OCI-LY3 (cell line): Measurements from ENCODE around the gene SRP68.

Experiments used
- H2AFZ ChIP-seq: fragments of 200-600, 300-600 bp; shearing (Covaris generic); 2 replicates; pipeline ENCODE4 v1.6.0; 2014; ENCODE audit warnings: antibody characterized with exemption, low read depth, low read length
- H3K27ac ChIP-seq: fragments of 200-600, 300-600 bp; sonication (generic); 2 replicates; pipeline ENCODE4 v1.5.1; 2014; ENCODE audit warnings: mild to moderate bottlenecking, low read length, moderate library complexity, mixed read lengths
- H3K27me3 ChIP-seq: fragments of 200-600, 300-600 bp; sonication (generic); 2 replicates; pipeline ENCODE4 v1.6.1; 2014; ENCODE audit warnings: low read depth, low read length, mixed read lengths
- H3K36me3 ChIP-seq: fragments of 200-600, 300-600 bp; sonication (generic); replicated peaks from 2 replicates; pipeline ENCODE3; 2014; ENCODE audit warnings: low read depth, low read length, mixed read lengths
- H3K4me1 ChIP-seq: fragments of 300-600, 200-600 bp; sonication (generic); 2 replicates; pipeline ENCODE4 v1.6.1; 2014; ENCODE audit warnings: low read length, mixed read lengths
- H3K4me2 ChIP-seq: fragments of 200-600, 300-600 bp; sonication (generic); 2 replicates; pipeline ENCODE4 v1.6.1; 2014; ENCODE audit warnings: low read length, mixed read lengths
- H3K4me3 ChIP-seq: fragments of 300-600, 200-600 bp; sonication (generic); 2 replicates; pipeline ENCODE4 v1.5.1; 2014; ENCODE audit warnings: antibody characterized with exemption, mild to moderate bottlenecking, low read length, moderate library complexity
- H3K79me2 ChIP-seq: fragments of 300-600, 200-600 bp; shearing (Covaris generic); 2 replicates; pipeline ENCODE4 v1.6.1; 2014; ENCODE audit warnings: mild to moderate bottlenecking, low read length, mixed read lengths
- H3K9ac ChIP-seq: fragments of 300-600, 200-600 bp; shearing (Covaris generic); 2 replicates; pipeline ENCODE4 v1.6.0; 2014; ENCODE audit warnings: mild to moderate bottlenecking, low read length, moderate library complexity
- H3K9me3 ChIP-seq: fragments of 200-600, 300-600 bp; shearing (Covaris generic); 2 replicates; pipeline ENCODE4 v1.6.1; 2014; ENCODE audit warnings: low read length, mixed read lengths; ENCODE audit not compliant: insufficient read depth
- H4K20me1 ChIP-seq: fragments of 200-600, 300-600 bp; sonication (generic); 2 replicates; pipeline ENCODE4 v1.6.1; 2016; ENCODE audit warnings: low read length, mixed read lengths; ENCODE audit not compliant: insufficient read depth
- EZH2phosphoT487 ChIP-seq: fragments of 200-600 bp; shearing (Covaris generic); IDR thresholded peaks from 2 replicates; pipeline ENCODE4 v1.6.1; 2018; ENCODE audit warnings: antibody characterized with exemption, mixed run types, low read depth
- TF ChIP-seq, protein P1 (sequence below): fragments of 200-600, 300-600 bp; sonication (generic); IDR thresholded peaks from 2 replicates; pipeline ENCODE4 v1.5.1; 2014; ENCODE audit warnings: antibody characterized with exemption, low read length, low read depth

The SRP68 gene

DNA sequence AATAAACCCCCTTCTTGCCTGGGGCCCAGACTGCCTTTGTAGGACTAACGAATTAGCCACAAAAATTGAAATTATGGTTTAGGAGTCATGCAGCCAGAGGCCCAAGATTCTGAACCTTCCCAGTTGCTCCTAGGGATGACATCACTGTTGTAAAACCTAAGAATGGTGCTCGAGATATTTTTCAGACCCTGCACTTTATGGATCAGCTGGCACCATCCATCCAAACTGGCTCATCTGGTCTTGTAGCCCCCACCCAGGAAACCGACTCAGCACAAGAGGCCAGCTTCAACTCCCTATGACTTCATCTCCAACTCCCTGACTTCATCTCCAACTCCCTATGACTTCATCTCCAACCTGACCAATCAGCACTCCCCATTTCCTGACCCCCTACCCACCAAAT is 34.3 kb downstream of the SRP68 start:
- Histone ChIP-seq H4K20me1 (no peaks in the 10 kb centered on the region), H3K27me3 (no peaks in the 10 kb centered on the region), H3K79me2 (no peaks in the 10 kb centered on the region), H3K4me1 (no peaks in the 10 kb centered on the region), H3K9me3 (no peaks in the 10 kb centered on the region), H3K36me3 (peaks cover 27% of the 10 kb centered on the region), H3K9ac (no peak overlapping the region), H3K4me3 (no peak overlapping the region), H2AFZ (no peak overlapping the region), H3K27ac (no peak overlapping the region), H3K4me2 (no peak overlapping the region)
- no peak for TF ChIP-seq EZH2phosphoT487
- TF ChIP-seq, protein P1, sequence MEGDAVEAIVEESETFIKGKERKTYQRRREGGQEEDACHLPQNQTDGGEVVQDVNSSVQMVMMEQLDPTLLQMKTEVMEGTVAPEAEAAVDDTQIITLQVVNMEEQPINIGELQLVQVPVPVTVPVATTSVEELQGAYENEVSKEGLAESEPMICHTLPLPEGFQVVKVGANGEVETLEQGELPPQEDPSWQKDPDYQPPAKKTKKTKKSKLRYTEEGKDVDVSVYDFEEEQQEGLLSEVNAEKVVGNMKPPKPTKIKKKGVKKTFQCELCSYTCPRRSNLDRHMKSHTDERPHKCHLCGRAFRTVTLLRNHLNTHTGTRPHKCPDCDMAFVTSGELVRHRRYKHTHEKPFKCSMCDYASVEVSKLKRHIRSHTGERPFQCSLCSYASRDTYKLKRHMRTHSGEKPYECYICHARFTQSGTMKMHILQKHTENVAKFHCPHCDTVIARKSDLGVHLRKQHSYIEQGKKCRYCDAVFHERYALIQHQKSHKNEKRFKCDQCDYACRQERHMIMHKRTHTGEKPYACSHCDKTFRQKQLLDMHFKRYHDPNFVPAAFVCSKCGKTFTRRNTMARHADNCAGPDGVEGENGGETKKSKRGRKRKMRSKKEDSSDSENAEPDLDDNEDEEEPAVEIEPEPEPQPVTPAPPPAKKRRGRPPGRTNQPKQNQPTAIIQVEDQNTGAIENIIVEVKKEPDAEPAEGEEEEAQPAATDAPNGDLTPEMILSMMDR: no peak

DNA sequence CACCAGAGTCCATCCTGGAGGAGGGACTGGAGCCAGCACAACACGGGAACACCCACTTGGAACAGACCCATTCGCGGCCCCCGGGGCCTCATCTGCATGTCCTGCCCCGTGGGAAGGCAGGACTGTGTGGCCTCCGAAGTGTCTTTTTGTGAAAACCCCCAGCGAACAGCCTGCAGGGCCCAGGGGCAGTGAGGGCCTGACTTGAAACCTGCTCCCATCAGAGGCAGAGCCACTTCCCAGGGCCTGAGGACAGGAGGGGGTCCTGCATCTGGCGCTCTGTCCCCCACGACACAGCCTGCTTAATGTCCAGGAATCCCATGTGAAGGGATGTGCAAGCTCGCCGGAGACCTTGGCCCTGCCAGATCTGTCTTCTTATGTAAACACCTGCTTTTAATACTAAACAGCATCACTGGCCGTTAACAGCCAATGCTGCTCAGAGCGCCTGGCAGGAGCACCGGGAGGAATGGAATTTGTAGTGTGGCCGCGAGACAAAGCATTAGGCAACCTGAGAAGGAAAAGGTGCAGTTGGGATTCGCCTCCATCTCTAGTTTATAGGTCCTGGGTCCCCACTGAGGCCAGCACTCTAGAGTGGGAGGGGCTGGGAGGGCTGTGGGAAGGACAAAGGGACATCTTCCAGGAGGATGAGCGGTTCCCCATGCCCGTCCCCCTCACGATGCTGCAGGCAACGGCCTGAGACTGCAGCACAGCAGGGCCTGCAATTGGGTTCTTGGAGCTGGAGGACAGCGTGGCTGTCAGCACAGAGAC is 35.6 kb downstream of the SRP68 start:
- Histone ChIP-seq H3K9ac (no peak overlapping the region), H3K27ac (no peak overlapping the region), H3K4me3 (no peak overlapping the region), H3K27me3 (no peaks in the 10 kb centered on the region), H3K9me3 (no peaks in the 10 kb centered on the region), H4K20me1 (no peaks in the 10 kb centered on the region), H3K79me2 (no peaks in the 10 kb centered on the region), H3K4me1 (no peaks in the 10 kb centered on the region), H3K4me2 (no peak overlapping the region), H3K36me3 (peaks cover 27% of the 10 kb centered on the region), H2AFZ (no peak overlapping the region)
- TF ChIP-seq EZH2phosphoT487: no peak
- TF ChIP-seq, protein P1: no peak

DNA sequence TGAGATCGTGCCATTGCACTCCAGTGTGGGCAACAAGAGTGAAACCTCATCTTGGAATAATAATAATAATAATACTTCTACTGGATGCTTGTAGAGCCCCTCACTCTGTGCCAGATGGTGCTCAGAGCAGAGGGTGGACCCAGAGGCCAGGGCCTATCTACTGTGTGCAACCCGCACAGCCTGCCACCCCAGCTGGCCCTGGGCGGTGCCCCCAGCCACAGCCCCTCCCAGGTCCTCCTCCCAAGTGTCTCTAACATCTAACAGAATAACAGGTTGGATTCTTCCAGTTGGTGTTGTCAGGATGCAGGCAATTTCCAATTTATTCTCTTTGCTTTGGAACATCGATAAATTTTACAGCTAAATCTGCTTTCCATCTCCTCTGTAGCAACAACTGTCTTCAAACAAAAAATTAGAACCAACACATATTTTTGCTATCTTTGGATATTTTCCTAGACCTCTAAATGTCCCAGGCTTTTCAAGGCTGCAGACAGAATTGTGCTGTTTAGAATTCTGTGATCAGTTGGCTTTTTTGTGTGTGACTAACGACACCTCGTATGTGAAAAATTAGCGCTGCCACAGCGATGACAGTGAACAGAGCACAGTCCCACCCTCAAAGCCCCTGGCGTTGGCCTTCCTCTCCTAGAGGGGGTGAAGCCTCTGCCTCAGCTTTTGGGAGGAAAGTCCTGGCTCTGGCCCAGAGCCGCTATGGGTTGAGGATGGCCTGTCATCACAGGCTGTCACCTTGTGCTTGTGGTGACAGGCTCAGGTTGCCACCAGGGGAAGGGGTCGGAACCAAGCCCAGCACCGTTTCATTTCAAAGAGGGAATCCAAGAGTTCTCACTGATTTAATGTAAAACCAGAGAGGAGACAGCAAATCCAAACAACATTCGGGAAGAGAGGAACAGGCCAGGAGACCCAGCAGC is 37.6 kb downstream of the SRP68 start:
- H4K20me1 ChIP-seq: no peaks in the 10 kb centered on the region
- no peaks in the 10 kb centered on the region for H3K9me3 ChIP-seq
- H3K4me1 ChIP-seq: no peaks in the 10 kb centered on the region
- H3K36me3 ChIP-seq: peaks cover 16% of the 10 kb centered on the region
- H3K4me3 ChIP-seq: no peak overlapping the region
- H3K9ac ChIP-seq: no peak overlapping the region
- H3K4me2 ChIP-seq: no peak overlapping the region
- no peak overlapping the region for H3K27ac ChIP-seq
- H2AFZ ChIP-seq: no peak overlapping the region
- no peaks in the 10 kb centered on the region for H3K27me3 ChIP-seq
- TF ChIP-seq, protein P1: no peak
- no peak for TF ChIP-seq EZH2phosphoT487
- no peaks in the 10 kb centered on the region for H3K79me2 ChIP-seq

DNA sequence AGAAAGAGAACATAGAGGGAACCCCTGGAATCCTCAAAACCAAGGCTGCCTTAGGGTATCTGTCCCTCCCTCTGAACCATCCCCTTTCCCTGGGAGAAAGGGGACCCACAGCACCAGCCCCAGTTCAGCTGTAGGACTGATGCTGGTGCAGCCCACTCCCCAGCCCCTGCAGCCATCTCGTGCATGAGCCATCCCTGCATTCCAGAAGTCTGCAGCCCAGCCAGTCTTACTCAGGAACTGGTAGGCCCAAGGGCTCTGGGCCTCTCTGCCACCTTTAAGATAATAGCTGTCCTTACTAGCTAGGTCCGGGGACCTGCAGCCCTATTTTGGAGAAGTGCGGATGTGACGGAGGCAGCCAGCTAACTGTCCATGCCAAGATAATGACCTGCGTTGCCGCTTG is 39.2 kb downstream of the SRP68 start:
- Histone ChIP-seq H3K9me3 (no peaks in the 10 kb centered on the region), H3K4me1 (no peaks in the 10 kb centered on the region), H3K27me3 (no peaks in the 10 kb centered on the region), H3K27ac (no peak overlapping the region), H2AFZ (no peak overlapping the region), H3K79me2 (no peaks in the 10 kb centered on the region), H3K4me3 (no peak overlapping the region), H3K9ac (no peak overlapping the region), H3K4me2 (no peak overlapping the region), H3K36me3 (peaks cover under 1% of the 10 kb centered on the region), H4K20me1 (no peaks in the 10 kb centered on the region)
- no peak for TF ChIP-seq EZH2phosphoT487
- TF ChIP-seq, protein P1: no peak
